Amniotic stem cell (primary cell): Measurements from ENCODE around the gene PDAP1.
"Not testable (repeated sequence)": the region's sequence is repeated elsewhere in the genome, so short reads cannot be mapped to it uniquely, and the experiment has no call there.

Source experiments
- DNase-seq: peaks from one replicate; lab custom pipeline; 2025; lab: John Stamatoyannopoulos, UW

PDAP1 gene

DNA sequence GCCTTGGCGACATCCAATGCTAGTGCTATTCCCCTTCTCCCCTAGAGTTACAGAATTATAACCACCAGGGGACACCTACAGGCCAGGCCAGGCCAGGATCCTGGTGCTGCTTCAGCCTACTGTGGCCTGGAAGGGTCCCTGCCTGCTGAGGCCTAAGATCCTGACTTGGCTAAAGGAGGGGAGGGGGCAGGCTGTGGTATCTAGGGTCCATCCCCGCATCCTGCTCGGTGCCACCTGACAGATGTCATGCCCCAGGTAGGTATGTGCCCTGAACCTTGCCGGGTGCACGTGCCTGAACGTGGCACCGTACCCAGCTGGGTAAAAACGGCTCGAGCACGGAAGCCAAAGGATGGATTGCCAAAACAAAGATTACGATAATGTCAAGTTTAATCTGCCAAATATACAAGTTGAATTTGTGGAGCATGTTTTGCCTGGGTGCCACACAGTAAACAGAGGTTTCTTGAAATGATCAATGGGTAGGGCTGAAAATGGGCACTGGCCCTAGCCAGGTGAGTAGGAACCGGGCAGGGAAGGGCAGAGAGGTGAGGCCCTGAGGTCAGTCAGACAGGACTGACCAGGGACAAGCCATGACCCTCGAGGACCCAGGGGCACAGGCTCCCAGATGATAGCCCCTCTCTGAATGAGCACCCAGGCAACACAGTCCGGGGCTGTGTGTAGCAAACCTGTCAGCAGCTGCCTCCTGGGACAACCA lies 12.6 kb downstream of the PDAP1 start:
- DNase-seq, result no peak

DNA sequence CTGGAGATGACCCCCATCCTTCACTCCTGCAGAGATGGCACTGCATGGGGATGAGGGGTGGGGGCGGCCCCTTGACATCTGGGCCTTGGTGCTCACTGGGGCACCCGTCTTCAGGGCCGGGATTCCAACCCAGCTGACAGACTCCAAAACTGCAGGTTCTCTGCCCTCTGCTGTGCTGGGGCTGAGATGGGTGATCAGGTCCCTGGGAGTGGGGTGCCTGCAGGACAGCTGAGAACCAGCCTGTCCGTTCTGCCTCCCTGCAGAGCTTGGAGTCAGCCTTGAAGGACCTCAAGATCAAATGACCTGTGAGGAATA lies 14.3 kb downstream of the PDAP1 start:
- no peak for DNase-seq

DNA sequence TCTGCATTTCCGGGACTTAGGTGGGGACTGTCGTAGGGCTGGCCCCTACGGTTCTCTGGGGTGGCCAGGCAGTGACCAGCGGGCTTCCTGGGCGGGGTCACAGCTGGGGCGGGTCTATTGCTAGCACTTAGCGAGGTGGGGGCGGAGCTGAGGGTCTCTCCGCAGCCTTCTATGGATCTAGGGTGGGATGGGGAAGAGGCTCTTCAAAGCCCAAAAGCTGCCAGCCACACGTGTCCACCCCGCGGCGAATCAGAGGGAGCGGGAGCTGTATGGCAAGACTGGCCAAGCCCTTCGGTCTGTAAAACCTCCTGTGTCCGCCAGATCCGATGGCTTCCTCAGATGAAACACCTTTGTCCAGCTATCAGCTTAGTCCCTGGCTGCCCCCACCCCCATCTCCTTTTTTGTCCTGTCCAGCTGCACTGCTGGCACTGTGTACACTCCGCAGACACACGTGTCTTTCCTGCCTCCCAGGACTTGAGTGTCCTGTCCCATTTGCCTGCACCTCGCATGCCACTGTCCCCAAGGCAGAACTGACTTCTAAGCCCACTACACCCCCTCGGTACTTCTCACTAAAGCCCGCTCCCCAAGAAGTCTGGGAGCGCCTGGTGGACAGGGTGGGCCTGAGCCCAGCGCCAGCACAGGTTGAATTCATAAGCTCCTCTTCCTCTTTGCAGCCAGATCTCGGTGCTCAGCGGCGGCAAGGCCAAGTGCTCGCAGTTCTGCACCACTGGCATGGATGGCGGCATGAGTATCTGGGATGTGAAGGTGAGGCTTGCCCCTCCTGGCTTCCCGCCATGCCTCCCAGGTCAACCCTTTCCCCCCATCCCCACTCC lies 14.8 kb downstream of the PDAP1 start:
- no peak for DNase-seq

- DNase-seq, result no peak
These were observed 15.6 kb downstream of the PDAP1 start for GRCh38 chr7:99392659-99393354.

- DNase-seq, result no peak
These were observed 16.4 kb downstream of the PDAP1 start for GRCh38 chr7:99392046-99392445.

- no peak for DNase-seq
These were observed 17.3 kb downstream of the PDAP1 start for GRCh38 chr7:99390941-99391602.

- no peak for DNase-seq
These were observed 18.6 kb downstream of the PDAP1 start for GRCh38 chr7:99389772-99390171.

- no peak for DNase-seq
These were observed 20.5 kb downstream of the PDAP1 start for GRCh38 chr7:99387912-99388311.

DNA sequence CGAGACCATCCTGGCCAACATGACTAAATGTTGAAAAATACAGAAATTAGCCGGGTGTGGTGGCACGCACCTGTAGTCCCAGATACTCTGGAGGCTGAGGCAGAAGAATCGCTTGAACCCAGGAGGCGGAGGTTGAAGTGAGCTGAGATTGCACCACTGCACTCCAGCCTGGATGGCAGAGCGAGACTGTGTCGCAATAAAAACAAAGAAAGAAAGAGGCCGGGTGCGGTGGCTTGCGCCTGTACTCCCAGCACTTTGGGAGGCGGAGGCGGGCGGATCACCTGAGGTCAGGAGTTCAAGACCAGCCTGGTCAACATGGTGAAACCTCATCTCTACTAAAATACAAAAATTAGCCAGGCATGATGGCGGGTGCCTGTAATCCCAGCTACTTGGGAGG lies 21.2 kb downstream of the PDAP1 start:
- not testable (repeated sequence) for DNase-seq

DNA sequence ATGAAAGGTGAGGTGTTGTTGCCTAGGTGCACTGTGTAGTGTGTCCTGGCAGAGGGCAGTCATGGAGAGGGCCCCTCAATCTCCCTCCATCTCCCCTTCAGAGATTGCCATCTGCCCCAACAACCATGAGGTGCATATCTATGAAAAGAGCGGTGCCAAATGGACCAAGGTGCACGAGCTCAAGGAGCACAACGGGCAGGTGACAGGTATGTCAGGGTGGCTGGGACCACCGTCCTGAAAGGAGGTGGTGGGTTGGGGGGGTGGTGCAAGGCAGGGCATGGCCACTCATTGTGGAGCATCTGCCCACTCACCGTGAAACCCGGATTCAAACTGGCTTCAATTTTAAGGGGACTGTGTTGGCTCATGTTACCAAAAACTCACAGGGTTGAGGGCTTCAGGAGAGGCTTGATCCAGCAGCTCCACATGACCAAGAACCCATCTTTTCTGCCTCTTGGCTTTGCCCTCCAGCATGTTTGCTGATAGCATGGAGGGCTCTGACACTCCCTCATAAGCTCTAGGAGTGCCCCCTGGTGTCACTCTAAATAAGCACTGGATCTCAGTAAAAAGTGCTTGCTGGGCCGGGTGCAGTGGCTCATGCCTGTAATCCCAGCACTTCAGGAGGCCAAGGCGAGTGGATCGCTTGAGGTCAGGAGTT lies 21.7 kb downstream of the PDAP1 start:
- no peak for DNase-seq

GRCh38 chr7:99385564-99385963 lies 22.8 kb downstream of the PDAP1 start:
- no peak for DNase-seq

DNA sequence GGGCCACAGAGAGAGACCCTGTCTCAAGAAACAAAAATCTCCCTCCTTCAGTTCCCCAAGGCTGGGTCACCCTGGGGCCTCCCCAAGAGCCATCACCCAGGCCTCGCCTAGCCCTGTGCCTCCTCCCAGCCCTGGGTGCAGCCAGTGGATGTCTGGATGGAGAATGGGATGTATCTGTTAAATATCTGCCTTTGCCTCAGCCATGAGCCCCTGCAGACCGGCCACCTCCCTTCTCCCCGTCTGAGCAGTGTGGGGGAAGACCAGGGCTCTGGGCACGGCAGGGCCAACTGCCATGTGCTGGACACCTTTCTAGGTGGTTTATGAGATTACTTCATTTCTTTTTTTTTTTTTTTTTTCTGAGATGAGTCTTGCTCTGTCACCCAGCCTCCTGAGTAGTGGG lies 23.9 kb downstream of the PDAP1 start:
- no peak for DNase-seq

DNA sequence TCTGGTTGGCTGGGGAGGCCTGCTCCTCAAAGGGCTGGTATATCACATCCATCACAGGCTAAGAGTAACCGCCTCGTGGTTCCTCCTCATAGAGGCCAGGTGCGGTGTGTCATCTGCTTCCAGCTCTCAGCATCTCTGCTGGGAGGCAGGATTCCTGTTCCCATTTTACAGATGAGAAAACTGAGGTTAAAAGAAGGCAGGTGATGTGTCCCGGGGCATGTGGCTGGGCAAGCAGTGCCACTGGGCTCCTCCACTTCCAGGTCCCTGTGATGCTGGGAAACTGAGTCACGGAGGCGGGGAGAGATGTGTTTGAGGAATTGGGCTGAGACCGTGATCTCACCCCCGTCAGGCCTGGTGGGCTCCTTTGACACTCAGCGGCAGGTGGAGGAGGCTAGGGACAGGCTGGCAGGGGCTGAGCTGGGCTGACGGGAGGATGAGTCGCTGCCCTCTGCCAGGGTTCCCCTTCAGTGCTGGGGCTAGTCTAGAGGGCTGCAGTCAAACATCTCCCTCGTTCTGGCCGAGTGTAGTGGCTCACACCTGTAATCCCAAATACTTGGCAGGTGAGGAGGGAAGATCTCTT lies 24.5 kb downstream of the PDAP1 start:
- no peak for DNase-seq

DNA sequence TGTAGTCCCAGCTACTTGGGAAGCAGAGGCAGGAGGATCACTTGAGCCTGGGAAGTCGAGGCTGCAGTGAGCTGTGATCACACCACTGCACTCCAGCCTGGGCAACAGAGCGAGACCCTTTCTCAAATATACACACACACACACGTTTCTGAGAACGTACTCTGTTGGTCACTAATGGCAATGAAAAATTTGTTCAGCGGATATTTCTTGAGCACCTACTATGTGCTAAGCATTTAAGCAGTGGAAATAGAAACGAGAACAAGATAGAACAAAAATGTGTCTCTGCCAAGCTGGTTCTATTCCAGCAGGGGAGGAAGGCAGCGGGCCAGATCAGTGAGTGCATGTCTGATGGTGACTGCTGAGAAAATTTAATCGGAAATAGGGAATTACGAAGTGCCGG lies 25.2 kb downstream of the PDAP1 start:
- no peak for DNase-seq

DNA sequence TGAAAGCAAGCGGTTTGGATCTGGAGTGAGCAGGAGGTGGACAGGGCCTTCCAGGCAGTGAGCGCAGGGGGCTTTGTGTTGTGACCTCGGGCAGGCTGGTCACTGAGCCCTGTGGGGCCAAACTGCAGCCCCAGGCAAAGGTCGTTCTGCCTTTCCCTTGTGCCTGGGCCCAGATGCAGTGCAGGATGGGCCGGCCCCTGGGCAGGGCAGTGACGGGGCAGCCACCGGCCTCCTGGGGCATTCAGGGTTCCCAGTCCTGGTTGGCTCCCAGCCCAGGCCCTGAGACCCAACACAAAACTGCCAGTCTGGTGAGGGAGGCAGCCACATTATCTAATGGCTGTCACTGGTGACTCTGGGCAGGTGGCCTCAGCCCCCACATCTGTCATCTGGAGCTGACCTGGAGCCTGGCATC lies 26.7 kb downstream of the PDAP1 start:
- no peak for DNase-seq

DNA sequence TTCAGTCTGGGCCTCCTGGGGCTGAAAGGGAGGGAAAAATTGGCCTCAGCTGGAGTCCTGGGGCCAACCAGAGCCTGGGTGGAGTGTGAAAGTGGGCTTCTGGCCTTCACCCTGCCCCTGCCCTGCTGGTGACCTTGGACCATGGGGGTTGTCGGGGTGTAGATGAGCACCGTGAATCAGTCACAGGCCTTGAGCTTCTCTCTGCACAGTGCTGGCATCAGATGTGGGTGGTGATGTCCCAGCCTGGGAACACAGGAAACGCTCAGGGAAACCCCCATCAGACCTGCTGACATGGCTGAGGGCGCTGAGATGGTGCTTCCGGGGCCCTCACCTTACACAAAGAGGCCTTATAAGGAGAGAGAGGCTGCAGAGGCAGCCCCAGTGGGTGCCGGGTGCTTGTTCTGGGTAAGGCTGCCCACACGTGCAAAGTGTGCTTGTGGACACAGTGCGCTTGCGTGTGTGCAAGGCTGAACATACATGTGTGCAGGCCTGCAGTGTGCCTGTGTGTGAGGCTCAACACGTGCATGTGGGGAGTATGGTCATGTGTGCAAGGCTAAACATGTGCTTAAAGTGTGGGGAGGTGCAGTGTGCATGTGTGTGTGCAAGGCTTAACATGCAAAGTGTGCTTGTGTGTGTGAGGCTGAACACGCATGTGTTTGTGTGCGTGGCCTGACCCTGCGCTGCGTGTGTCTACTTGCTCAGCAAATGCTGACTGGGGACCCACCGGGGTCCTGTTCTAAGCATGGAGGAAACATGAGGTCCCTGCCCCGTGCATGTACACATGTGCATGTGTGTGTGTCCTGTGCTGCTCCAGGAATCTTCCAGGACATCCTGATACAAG lies 27.4 kb downstream of the PDAP1 start:
- DNase-seq, result no peak

DNA sequence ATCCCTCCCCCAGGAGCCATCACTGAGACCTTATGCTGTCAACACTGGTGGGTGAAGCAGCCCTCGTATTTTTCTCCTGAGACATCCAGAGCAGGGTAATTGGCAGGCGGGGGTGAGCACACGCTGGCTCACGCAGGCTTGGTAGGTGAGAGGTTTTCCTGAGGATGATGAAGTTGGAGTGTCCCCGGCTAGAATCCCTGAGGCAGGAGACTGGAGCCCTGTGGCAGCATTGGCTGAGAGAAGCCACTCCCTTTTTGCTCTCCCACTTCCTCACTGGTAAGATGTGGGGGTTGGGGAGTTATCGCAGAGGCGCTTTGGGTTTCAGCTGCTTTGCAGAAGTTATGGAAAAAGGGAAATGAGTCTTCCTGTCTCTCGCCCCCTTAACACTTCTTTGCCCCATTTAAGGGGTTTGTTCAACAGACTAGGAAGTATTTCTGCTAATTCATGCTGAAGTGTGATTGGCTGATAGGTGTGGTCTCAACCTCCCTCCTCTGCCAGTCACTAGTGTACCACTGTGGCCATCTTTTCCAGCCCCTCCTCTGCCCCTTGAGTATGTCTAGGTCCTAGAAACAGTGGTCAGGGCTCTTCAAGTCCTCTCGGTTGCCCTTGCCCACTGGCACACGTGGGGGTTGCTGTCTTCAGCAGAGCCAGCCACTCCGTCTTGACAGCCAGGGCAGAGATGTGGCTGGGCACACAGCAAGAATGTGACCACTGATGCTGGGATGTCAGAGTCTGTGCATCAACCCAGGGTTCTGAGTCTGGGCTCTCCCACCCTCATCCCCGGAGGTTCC lies 28.2 kb downstream of the PDAP1 start:
- DNase-seq, result no peak

- not testable (repeated sequence) for DNase-seq
These were observed 28.7 kb downstream of the PDAP1 start for GRCh38 chr7:99379693-99380031.

GRCh38 chr7:99379043-99379577 lies 29.3 kb downstream of the PDAP1 start:
- DNase-seq, result peak; percentile 60
